OCI-LY1 (cell line): ENCODE results near the gene ZMYND10.
A peak's percentile ranks its signal among the peaks of the same experiment; 100 is the strongest.

Experiments
- H2AFZ ChIP-seq: fragments of 200-600 bp; sonication (generic), shearing (Covaris generic); 2 replicates; pipeline ENCODE4 v1.6.0; 2014; ENCODE audit warnings: antibody characterized with exemption, mild to moderate bottlenecking, low read length
- H3F3A ChIP-seq: fragments of 200-600 bp; sonication (generic), shearing (Covaris generic); 2 replicates; pipeline ENCODE4 v1.6.0; 2014; ENCODE audit warnings: mild to moderate bottlenecking, antibody characterized with exemption, low read length, moderate library complexity; ENCODE audit not compliant: insufficient read depth
- H3K27ac ChIP-seq: fragments of 200-600 bp; sonication (generic); 2 replicates; pipeline ENCODE4 v1.5.1; 2014; ENCODE audit warnings: low read length, mixed run types, mild to moderate bottlenecking, low read depth; ENCODE audit not compliant: poor library complexity, severe bottlenecking
- H3K27me3 ChIP-seq: fragments of 200-600 bp; sonication (generic); 2 replicates; pipeline ENCODE4 v1.6.0; 2014; ENCODE audit warnings: antibody characterized with exemption, mild to moderate bottlenecking, low read length, moderate library complexity; ENCODE audit not compliant: insufficient read depth
- H3K36me3 ChIP-seq: fragments of 200-600 bp; sonication (generic); 2 replicates; pipeline ENCODE4 v1.6.1; 2014; ENCODE audit warnings: mild to moderate bottlenecking, antibody characterized with exemption, low read length, moderate library complexity, mixed read lengths; ENCODE audit not compliant: insufficient read depth
- H3K4me1 ChIP-seq: fragments of 200-600 bp; sonication (generic); 2 replicates; pipeline ENCODE4 v1.5.1; 2014; ENCODE audit warnings: mild to moderate bottlenecking, low read length, moderate library complexity; ENCODE audit not compliant: insufficient read depth, severe bottlenecking
- H3K4me2 ChIP-seq: fragments of 200-600 bp; sonication (generic), shearing (Covaris generic); 2 replicates; pipeline ENCODE4 v1.6.1; 2014; ENCODE audit warnings: low read length
- H3K4me3 ChIP-seq: fragments of 200-600 bp; sonication (generic); 2 replicates; pipeline ENCODE4 v1.5.1; 2014; ENCODE audit warnings: low read length, low read depth, mild to moderate bottlenecking, mixed read lengths; ENCODE audit not compliant: poor library complexity, severe bottlenecking
- H3K79me2 ChIP-seq: fragments of 200-600 bp; shearing (Covaris generic); 2 replicates; pipeline ENCODE4 v1.6.1; 2016; ENCODE audit warnings: mixed run types, low read length, mixed read lengths; ENCODE audit not compliant: insufficient read depth
- H3K9ac ChIP-seq: fragments of 200-600 bp; sonication (generic), shearing (Covaris generic); 2 replicates; pipeline ENCODE4 v1.6.1; 2014; ENCODE audit warnings: mild to moderate bottlenecking, low read length, mixed read lengths
- H3K9me2 ChIP-seq: fragments of 200-600 bp; sonication (generic), shearing (Covaris generic); 2 replicates; pipeline ENCODE4 v1.6.1; 2014; ENCODE audit warnings: low read depth, mild to moderate bottlenecking, low read length, mixed read lengths
- H3K9me3 ChIP-seq: fragments of 200-600 bp; shearing (Covaris generic); 2 replicates; pipeline ENCODE4 v1.6.1; 2014; ENCODE audit warnings: low read length, mixed read lengths
- H4K20me1 ChIP-seq: fragments of 200-600 bp; sonication (generic), shearing (Covaris generic); 2 replicates; pipeline ENCODE4 v1.6.0; 2016; ENCODE audit warnings: mild to moderate bottlenecking, low read length; ENCODE audit not compliant: insufficient read depth
- CTCF ChIP-seq: fragments of 200-600 bp; sonication (generic), shearing (Covaris generic); IDR thresholded peaks from 2 replicates; pipeline ENCODE4 v1.5.1; 2017; ENCODE audit warnings: mild to moderate bottlenecking, antibody characterized with exemption, low read length, moderate library complexity, mixed read lengths
- EZH2 ChIP-seq: fragments of 200-600 bp; sonication (generic), shearing (Covaris generic); IDR thresholded peaks from 2 replicates; pipeline ENCODE4 v1.8.0; 2017; ENCODE audit warnings: borderline replicate concordance, mixed run types, mild to moderate bottlenecking, antibody characterized with exemption, low read length, moderate library complexity, mixed read lengths

Gene ZMYND10

GRCh38 chr3:50292159-50293078 is 53.1 kb downstream of the ZMYND10 start, which contains the start of gene IFRD2:
Gene IFRD2, minus strand, starts transcription at chr3:50292429. Its CDS starts 155 bp downstream, at chr3:50292274.
- no peaks in the 10 kb centered on the region for H3F3A ChIP-seq
- no peaks in the 10 kb centered on the region for H4K20me1 ChIP-seq
- peak within 1 kb of the TSS; percentile 50 for H3K27ac ChIP-seq
- H3K36me3 ChIP-seq, result peaks cover 33% of the 10 kb centered on the region
- no peaks in the 10 kb centered on the region for H3K9me3 ChIP-seq
- H2AFZ ChIP-seq, result no peak within 1 kb of the TSS
- TF ChIP-seq CTCF (no peak), EZH2 (no peak)
- peak within 1 kb of the TSS; percentile 99 for H3K4me3 ChIP-seq
- peak within 1 kb of the TSS; percentile 95 for H3K4me2 ChIP-seq
- H3K9me2 ChIP-seq, result no peaks in the 10 kb centered on the region
- peak within 1 kb of the TSS; percentile 99 for H3K9ac ChIP-seq
- peaks cover 10% of the 10 kb centered on the region for H3K79me2 ChIP-seq
- H3K4me1 ChIP-seq, result peaks cover 19% of the 10 kb centered on the region
- no peaks in the 10 kb centered on the region for H3K27me3 ChIP-seq
